ENCODE data around the gene CMTM8.

CMTM8 gene

DNA sequence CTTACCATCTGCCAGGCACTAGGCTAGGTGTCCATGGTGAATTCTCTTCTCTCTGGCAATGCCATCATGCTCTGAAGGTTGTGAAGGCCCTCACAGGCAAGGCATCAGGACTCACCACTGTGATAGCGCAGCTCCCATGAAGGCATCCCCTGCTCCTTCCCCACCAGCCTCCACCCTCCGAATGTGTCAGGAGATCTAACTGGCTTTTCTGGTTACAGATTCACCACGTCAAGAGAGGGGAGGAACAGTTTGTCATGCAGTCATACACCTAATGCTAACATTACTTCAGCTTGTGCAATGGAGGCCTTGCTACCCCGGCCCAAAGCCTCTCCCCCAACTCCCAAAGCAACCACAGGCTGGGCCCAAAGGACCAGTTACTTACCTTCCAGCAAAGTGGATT lies 8.9 kb upstream of the CMTM8 start:
- no peak for DNase-seq

DNA sequence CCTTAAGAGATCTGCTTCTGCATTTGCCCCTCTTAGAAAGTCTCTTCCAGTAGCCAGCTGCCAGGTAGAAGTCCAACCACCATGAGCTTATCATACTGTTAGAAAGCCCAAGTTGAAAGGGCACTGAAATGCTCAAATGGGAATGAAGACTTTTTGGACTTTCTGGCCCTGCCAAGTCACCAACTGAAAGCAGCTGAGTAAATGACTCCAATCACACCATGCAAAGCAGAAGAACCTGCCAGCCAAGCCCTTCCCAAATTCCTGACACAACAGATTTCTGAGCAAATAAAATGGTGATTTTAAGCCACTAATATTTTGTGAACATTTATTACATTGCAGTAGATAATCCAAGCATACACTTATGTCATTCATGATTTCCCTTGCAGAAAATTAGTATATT lies 2.1 kb upstream of the CMTM8 start:
- no peak for DNase-seq

DNA sequence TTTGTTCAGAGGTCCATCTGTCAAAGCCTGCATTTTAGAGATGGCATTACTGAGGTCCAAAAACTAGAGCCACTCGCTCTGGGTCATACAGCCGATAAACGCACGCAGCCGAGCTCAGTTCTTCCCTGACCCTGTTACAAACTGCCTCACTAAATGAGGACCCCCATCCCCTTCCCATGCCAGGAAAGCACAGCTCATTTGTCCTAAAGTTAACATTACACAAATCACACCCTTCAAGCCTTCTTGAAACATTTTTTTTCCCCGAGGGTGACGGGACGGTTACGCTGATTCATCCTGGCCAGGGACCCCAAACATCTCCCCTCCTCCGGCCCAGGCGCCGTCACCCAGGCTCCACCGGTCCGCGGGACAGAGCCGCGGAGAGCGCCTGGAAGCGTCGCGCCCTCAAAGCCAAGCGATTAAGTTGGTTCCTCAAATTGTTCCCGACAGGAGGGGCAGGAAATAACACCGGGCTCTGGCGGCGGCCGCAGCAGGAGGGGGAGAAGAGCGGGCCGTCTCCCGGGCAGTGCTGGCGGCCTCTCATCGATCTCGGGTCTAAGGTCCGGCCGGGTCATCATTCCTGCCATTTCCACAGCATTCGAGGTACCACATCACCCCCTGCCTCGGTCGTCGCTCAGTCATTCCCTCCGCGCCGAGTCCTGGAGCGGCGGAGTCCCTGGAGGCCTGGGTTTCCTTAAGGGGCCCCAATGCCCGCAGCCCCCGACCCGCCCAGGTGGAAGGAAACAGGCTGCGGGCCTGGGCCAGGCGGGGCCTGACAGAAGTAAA lies 619 bp upstream of the CMTM8 start:
- DNase-seq, result no peak

DNA sequence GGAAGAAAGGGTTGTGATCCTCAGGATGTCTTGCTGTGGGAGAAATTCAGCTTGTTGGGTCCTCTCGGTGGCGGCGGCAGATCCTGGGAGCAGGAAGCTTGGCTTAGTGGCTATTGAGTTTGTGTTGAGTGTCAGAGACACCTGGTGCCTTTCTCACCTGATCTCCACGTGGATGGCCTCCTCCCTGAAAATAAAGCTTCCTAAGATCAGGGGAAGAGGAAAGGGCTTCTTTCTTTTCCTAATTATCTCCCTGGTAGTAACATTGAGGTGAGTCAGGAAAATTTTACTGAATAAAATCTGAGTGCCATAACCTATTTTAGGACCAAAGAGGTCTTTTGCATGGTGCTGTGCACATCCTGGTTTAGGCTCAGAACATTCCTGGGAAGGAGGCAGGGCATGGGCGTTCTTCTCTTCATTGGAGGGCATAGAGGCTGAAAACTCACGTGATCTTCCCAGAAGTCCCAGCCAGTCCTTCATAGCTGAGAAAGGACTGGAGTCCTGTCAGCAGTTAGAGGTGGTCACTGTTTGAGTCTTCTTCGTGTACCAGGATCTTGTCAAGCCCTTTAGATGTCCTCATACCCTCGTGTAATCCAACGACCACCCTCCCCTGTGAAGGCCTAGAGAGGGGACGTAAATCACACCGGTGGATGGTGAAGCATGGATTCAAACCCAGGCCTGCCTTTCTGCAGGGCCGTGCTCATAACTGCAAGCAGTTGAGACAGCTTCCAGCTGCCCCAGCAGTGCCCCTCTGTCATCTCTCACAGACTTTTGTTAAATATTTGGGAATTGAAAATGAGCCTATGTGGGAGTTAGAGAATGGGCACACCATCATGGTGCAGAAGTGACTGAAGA lies 1.1 kb downstream of the CMTM8 start:
- DNase-seq, result peak; percentile 20

DNA sequence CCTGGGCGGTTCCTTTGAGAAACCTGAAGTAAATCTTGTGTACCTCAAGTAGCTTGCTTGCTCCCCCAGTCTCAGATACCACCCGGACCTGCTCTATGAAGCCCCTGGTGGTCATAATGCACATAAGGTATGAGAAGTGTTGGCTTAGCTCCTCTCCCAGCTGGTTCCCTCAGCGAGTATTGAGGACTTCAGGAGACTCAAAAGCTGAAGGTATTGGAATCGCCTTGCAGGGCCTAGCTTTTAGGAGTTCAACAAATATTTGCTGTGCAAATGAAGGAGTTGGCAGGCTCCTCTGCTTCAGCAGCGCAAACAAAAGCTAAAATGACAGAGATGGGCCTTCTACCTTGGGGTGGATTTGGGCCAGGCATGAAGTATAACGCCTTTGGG lies 1.7 kb downstream of the CMTM8 start:
- peak; percentile 39 to 51 for DNase-seq

DNA sequence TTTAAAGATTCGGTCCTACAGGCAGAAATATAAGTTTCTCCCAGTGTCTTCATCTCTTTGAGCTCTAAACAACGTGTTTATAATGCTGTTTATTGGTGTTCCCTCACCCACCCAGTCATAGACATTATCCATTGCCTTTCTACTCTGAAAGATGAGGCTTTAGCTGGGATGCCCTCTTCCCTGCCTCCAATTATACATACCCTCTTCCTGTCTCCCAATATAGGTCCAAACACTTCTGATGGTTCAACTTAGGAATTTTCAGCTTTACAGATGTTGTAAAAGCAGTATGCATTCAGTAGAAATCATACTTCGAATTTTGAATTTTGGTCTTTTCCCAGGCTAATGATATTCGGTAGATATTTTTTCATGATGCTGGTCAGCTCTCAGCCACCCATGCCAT lies 2.6 kb downstream of the CMTM8 start:
- DNase-seq, result no peak

DNA sequence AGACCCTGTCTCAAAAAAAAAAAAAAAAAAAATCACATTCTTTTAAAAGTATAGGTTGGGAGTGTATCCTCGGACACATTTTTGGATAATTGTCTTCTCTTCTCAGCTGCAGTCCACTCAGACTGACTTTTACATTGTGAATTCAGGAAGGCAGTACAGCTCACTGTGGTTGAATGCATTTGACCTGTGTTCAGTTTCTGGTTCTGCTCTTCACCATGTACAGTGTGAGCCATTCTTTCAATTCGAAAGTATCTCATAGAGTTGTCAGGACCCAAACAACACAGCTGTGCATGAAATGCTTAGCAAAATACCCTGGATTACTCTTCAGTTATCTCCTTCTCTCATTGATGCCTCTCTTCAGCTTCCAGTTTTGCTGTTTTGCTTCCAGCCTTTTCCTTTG lies 5.0 kb downstream of the CMTM8 start:
- DNase-seq, result no peak

DNA sequence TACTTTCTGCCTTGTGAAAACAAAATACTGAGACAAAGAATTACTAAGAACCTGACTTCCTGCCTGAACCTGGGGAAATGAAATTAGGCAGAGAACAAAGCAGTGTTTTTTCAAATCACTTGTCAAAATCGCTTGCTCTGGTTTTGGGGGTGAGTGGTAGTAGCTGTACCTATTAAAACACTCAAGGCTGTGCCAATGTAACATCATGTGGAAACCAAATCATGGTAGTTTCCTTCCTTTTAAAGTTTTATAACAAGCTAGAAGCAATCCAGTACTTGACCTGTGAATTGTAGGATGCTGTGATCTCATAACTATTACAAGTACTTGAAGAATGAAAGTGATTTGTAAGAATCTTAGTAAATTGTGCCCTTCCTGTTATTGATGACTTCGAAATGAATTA lies 6.7 kb downstream of the CMTM8 start:
- DNase-seq, result no peak

DNA sequence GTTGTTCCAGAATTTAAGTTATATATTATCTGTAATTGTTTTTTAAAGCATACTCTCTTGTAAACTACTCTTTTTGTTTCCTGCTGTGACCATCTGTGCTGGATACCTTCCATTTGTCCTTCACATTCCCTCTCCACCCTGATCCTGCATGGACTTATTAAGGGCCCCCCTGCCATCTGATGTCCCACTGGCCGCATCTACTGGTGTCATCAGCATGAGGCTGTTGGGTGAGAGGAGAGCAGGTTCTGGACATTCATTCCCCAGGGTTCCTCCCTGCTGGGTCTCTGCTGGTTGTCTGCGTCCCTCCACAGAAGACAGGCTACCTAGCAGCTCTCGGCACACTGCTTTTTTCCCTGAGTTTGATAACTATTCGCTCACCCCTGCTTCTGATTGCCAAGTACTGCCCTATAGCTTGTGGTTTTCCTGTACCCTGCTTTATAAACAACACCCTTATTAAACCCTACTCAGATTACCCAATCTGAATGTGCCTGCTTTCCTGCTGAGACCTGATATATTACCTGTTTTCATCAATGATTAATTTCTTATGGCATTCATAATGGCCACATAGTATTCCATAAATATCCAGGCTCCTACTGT lies 7.7 kb downstream of the CMTM8 start:
- no peak for DNase-seq

DNA sequence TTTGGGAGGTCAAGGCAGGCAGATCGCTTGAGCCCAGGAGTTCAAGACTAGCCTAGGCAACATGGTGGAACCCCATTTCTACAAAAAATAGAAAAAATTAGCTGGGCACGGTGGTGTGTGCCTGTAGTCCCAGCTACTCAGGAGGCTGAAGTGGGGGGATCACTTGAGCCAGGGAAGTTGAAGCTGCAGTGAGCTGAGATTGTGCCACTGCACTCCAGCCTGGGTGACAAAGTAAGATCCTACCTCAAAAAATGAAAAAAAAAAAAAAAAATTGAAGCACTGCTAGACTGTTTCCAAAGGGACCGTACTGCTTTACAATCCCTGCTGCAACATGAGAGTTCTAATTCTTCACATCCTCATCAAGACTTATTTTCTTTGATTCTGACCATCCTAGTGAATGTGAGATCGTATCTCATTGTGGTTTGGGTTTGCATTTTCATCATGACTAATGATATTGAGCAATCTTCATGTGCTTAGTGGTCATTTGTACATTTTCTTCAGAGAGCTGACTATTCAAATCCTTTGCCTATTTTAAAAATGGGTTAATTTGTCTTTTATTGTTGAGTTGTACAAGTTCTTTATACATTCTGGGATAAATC lies 10.8 kb downstream of the CMTM8 start:
- no peak for DNase-seq

DNA sequence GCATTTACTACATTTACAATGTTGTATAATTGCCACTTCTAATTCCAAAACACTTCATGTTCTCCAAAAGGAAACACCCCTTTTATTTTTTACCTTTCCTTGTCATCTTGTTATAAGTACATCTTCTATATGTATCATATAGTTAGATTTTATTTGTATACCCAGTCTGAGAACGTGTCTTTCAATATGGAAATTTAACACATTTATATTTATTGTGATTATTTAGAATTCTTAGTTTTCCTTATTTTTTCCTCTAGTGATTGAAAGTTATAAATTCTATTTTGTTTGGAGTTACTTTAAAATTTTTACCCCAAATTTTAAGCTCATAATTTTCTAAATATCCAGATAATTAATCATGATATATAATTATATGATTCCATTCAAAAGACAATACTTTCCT lies 15.8 kb downstream of the CMTM8 start:
- DNase-seq, result no peak

DNA sequence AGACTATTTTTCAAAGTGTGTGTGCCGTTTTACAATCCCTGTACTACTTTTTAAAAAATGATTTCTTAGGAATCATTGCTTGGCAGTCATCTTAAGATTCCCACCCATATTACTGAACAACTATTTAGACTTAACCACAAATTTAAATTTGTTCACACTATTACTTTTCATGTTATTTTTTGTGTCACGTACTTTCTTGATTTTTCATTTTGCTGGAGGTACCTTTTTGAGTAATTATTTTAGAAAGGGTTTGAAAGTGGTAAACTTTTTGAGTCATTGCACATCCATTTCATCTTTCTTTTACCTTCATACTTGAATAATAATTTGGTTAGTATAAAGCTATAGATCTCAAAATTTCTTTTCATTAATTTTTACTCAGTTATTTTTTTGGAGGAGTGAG lies 16.9 kb downstream of the CMTM8 start:
- no peak for DNase-seq

DNA sequence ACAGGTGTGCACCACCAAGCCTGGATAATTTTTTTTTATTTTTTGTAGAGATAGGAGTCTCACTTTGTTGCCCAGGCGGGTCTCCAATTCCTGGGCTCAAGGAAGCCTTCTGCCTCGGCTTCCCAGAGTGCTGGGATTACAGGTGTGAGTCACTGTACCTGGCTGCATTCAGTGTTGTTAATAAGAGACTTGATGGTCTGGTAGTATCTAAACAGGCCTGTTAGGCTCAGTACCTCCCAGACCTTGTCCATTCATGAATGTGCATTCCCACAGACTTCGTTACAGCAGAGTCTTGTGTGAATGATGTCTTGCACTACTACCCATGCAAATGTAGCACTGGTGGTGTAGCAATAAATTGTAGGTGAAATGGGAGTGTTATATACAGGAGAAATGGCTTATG lies 17.7 kb downstream of the CMTM8 start:
- DNase-seq, result no peak

DNA sequence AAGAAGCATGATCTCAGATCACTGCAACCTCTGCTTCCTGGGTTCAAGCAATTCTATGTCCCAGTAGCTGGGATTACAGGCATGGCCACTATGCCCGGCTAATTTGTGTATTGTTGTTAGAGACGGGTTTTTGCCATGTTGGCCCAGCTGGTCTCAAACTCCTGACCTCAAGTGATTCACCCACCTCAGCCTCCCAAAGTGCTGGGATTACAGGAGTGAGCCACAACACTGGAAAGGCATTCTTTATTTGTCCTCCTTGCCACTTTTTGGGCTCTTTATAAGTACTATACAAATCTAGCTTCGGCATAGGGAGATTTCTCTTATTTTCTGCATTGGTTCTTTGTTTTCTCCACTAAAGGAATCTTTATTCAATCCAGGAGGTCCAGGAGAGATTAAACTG lies 18.6 kb downstream of the CMTM8 start:
- no peak for DNase-seq

DNA sequence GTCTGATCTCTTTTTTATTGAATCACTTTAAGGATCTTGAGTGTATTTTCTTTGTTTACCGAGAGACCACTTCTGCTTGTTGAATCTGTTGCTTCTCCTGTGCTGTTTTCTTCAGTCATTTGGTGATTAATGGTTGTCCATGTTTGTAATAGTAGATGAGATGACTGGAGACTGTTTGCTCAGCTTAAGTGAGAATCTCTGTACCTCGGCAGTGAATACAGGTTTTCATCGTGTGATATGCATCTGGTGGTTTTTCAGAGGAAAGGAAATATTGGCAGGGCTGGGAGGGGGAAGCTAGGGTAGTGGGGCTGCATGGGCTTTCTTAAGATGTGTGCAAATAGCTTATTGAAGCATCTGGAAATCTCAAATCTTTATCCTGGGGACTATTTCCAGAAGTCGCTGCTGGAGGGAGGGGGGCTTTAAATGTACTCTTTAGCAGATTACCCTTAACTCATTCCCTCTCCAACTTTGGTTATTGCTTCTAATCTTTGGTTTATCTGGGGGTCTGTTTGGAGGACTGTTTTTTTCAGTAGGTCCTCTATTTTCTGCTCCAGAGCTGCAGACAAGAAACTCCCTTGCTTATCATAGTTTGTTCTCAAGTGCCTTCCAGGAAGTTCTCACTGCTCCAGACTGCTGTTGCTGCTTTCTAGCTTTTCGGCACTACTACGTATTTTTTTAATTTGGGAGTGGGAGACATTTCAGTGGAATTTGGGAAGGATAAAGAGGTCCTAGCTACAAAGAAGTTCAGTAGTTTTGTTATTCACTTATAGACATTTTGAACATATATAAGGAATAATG lies 19.4 kb downstream of the CMTM8 start:
- DNase-seq, result no peak

DNA sequence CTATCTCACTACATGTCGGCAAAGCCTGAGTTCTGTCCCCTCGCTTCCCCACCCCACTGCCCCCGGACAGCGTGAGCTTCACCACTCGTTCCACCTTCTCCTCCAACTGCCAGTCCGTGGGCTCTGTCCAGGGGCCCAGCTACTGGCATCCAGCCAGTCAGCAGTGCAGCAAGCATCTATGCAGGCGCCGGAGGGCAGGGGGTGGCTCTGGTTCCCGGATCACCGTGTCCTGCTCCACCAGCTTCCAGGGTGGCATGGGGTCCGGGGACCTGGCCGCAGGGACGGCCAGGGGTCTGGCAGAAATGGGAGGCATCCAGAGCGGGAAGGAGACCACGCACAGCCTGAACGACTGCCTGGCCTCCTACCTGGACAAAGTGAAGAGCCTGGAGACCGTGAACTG lies 20.4 kb downstream of the CMTM8 start:
- DNase-seq, result no peak

DNA sequence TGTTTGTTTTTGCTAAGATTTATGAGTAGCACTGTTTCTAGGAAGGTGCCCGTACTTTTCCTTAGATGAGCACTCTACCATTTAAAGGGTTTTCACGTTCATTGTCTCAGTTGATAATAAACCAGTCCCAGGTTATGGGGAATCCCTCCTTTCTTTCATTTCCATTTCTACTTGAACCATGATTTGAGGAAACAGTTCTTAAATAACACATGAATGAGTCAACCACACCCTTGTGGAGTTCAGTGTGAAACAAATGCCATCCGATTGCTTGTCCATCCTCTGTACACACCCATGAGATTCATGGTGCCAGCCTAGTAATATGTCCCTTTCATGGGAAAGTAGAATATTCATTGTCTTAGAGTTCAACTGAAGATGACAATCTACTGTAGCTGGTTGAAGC lies 23.1 kb downstream of the CMTM8 start:
- no peak for DNase-seq

DNA sequence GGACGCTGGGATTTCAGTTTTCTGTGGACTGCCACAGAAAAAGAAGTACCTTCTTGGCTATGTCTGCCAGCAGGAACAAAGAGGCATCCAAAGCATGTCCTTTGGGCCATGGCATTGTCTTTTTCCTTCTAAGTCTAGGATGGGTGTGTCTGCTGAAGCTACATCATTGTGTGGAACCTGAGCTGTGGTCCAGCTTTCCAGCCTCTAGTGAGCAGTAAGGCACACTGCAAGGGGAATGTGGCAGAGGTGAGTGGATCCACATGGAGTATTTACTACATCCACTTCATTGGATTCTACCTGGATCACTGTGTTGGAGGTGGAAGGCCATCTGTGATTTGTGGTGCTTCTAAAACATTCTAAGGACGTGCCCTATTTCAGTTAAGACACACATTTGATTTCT lies 23.7 kb downstream of the CMTM8 start:
- no peak for DNase-seq

DNA sequence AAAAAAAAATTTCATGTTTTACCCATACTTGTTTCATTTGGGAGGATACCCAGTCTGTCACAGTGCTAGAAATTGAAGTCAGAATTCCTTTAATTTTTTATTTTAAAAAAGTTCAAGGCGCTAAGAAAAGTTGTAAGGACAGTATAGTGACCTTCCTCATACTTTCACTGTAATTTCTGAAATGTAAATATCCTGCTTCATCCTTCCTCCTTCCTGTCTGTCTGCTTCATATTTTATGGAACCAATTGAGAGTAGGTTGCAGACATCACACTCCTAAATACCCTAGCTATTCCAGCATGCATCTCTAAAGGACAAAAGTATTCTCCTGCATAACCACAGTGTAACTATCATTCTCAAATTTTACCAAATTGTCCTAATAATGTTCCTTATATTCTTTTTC lies 35.8 kb downstream of the CMTM8 start:
- no peak for DNase-seq

DNA sequence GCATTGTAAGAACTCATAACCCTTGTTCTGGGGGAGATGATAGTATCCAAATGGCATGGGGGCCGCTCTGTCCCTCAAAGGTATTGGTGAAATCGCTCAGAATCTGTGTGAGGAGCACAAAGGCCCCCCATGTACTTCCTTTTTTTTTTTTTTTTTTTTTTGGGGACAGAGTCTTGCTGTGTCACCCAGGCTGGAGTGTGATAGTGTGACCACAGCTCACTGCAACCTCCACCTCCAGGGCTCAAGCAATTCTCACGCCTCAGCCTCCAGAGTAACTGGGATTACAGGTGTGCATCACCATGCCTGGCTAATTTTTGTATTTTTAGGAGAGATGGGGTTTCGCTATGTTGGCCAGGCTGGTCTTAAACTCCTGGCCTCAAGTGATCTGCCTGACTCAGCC lies 37.0 kb downstream of the CMTM8 start:
- DNase-seq, result no peak

DNA sequence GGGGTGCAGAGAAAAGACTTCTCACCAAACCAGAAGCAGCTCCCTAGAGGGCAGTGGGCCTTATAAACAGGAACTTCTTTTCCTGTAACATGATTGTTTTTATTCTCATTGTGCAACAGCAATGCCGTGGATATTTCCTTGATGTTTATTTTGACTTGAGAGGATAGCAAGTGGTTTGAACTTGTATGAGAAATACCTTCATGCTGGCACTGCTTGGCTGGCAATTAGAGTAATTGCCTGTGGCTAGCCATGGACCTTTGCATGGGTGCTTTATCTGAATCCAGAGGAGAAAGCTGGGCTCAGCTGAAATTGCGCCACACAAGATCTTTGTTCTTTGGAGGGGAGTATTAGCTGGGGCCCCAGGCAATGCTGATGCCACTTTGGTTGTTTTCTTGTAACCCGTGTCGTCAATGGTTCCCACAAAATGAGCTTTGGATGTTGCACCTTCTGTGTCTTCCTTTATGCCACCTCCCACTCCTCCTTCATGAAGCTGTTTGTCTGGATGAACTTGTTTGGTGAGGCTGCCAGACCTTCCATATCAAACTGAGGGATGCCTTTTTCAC lies 37.9 kb downstream of the CMTM8 start:
- no peak for DNase-seq

DNA sequence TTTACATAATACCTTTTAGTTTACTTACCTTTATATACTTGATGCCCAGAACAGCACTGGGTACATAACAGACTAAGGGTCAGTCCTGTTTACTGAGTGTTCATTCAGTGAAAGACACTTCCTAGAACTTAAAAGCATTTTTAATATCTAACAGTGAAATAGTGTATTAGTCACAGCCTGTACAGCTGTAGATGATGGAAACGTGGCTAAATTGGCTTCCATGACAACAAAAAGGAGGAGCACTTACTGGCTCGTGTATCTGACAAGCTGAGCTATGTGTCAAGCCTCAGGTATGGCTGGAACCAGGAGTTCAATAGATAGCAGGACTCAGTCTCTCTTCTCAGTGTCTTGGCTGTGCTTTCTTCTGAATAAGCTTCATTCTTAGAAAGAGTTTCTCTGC lies 40.2 kb downstream of the CMTM8 start:
- DNase-seq, result no peak

Measured in stimulated activated CD4-positive, alpha-beta T cell treated with anti-CD3 and anti-CD28 coated beads, Interleukin-2, amount 100 ng/mL, for 24 hours (primary cell).